ENCODE results near the gene PATE2.

The PATE2 gene

DNA sequence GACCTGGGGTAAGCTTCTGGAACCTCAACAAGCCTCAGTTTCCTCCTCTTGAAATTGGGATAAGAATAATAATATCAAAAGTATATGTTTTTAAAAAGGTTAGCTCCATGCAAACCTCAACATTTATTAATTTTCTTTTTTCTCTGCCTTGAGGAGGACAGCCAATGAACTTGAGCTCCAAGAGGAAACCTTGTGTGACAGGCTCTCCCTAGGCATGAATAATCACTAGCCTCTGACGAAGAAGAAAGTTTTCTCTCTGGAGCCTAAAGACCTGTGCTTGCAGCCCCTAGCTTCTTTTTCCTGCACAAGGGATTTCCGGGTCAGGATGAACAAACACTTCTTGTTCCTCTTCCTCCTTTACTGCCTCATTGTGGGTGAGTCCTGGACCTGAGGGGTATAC, 9.2 kb upstream of the PATE2 start, which contains the start of gene PATE3:
TSS of gene PATE3 (plus strand) at position 301 of the 400 bp plus-strand sequence. CDS start at position 326, 25 bp downstream.
- H3K27ac ChIP-seq, result no peak within 1 kb of the TSS
- H3K36me3 ChIP-seq, result no peaks in the 10 kb centered on the region
- DNase-seq, result no peak
- no peaks in the 10 kb centered on the region for H3K27me3 ChIP-seq
- TF ChIP-seq, protein P1, sequence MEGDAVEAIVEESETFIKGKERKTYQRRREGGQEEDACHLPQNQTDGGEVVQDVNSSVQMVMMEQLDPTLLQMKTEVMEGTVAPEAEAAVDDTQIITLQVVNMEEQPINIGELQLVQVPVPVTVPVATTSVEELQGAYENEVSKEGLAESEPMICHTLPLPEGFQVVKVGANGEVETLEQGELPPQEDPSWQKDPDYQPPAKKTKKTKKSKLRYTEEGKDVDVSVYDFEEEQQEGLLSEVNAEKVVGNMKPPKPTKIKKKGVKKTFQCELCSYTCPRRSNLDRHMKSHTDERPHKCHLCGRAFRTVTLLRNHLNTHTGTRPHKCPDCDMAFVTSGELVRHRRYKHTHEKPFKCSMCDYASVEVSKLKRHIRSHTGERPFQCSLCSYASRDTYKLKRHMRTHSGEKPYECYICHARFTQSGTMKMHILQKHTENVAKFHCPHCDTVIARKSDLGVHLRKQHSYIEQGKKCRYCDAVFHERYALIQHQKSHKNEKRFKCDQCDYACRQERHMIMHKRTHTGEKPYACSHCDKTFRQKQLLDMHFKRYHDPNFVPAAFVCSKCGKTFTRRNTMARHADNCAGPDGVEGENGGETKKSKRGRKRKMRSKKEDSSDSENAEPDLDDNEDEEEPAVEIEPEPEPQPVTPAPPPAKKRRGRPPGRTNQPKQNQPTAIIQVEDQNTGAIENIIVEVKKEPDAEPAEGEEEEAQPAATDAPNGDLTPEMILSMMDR (IDR thresholded peaks at IDR 0.05), result no peak
- H3K9me3 ChIP-seq, result peaks cover 0 to 12% (median 0%) of the 10 kb centered on the region in 3 donors
- intact Hi-C loops (cut with DNase I; ENCODE audit: low total_unique reads), result no loop called here
- H3K4me1 ChIP-seq, result no peaks in the 10 kb centered on the region
- no peak within 1 kb of the TSS for H3K4me3 ChIP-seq

DNA sequence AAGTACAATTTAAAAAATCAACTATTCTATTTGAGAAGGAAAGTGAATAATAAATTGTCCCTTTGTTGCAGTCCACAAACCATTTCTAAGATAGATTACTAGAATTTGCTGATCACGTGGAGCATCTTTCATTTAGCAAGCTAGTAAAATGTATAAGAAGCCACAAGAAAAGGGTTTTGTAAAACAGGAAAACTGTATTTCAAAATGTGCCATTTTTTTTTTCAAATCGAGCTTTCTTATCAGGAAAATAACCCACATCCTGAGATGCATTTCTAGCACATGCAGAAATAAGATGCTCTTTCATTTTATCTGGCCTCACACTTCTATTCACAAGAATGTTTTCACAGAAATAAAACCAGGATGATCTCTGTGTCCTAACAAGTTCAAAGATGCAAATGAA, 6.0 kb upstream of the PATE2 start:
- no peaks in the 10 kb centered on the region for H3K36me3 ChIP-seq
- TF ChIP-seq, protein P1 (IDR thresholded peaks at IDR 0.05), result no peak
- no peaks in the 10 kb centered on the region for H3K9me3 ChIP-seq
- intact Hi-C loops (cut with DNase I; ENCODE audit: low total_unique reads), result no loop called here
- no peaks in the 10 kb centered on the region for H3K4me1 ChIP-seq
- H3K27me3 ChIP-seq, result no peaks in the 10 kb centered on the region
- H3K27ac ChIP-seq, result no peak overlapping the region
- no peak overlapping the region for H3K4me3 ChIP-seq
- DNase-seq, result no peak

DNA sequence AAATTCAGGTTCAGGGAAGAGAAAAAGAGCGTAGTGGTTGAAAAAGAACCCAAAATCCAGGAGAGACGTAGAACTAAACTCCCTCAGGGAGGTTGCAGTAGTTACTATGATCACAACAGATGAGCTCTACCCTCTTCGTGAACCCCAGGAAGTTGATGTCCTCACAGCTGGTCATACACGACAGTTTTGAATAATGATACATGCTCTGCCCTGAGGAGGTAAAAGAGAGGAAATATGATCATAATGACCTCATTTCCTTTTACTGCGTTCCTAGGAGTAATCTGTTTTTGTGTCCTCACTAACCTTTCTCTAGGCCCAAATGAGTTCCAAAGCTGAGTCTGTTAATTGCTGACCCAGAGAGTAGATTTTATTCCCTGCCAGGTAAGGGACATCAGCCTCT, 1.3 kb downstream of the PATE2 start:
- intact Hi-C loops (cut with DNase I; ENCODE audit: low total_unique reads), result no loop called here
- H3K36me3 ChIP-seq, result no peaks in the 10 kb centered on the region
- H3K27me3 ChIP-seq, result no peaks in the 10 kb centered on the region
- H3K4me3 ChIP-seq, result no peak overlapping the region
- TF ChIP-seq, protein P1 (IDR thresholded peaks at IDR 0.05), result no peak
- H3K4me1 ChIP-seq, result no peaks in the 10 kb centered on the region
- no peaks in the 10 kb centered on the region for H3K9me3 ChIP-seq
- DNase-seq, result no peak
- no peak overlapping the region for H3K27ac ChIP-seq

DNA sequence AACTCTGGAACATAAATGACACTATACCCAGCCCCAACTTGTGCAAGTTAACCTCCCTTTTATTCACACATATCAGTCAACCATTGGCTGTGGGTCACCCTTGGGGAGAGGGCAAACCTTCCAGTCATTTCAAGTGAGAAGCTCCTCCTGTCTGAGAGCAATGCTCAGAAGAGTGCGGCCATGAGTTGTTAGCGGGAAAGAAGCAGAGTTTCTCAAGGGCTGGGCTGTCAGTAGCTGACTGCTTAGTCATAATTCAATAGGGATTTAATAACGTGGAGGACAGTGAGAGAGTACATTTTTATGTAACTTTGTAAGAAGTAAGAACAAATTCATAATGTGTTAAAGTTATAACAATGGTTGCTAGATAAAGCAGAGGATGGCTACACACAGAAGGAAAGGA, 5.1 kb downstream of the PATE2 start:
- TF ChIP-seq, protein P1 (IDR thresholded peaks at IDR 0.05), result no peak
- H3K36me3 ChIP-seq, result no peaks in the 10 kb centered on the region
- H3K4me1 ChIP-seq, result no peaks in the 10 kb centered on the region
- no peak overlapping the region for H3K4me3 ChIP-seq
- intact Hi-C loops (cut with DNase I; ENCODE audit: low total_unique reads), result no loop called here
- H3K27me3 ChIP-seq, result no peaks in the 10 kb centered on the region
- no peak for DNase-seq
- no peaks in the 10 kb centered on the region for H3K9me3 ChIP-seq
- no peak overlapping the region for H3K27ac ChIP-seq

DNA sequence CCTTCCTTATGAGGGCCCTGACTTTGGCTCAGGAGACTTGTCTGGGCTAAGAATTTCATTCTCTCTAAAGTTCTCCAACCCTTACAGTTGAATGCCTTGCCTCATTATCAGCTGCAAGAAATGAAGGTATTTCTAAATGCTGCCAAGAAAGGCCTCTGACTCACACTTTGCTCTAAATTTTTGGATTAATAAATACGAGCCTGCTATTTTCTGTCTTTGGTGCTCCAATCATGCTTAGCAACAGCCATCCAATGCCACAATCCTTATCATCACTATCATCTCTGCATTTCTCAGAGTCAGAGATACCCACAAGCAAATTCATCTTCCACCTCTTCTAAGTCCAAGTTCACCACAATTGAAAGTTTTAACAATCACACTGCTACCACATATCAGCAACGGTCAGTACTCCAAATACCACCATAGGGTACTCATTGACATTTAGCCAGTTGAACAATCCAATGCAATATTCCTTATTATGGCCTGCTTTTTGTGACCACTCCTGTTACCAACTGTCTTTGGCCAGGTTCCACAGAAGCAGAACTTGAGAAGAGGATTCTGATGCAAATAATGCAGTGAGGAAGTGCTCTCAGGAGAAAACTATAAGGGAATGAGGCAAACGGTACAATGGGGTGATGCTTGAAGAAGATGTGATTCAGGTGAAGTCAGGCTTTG, 5.7 kb downstream of the PATE2 start:
- H3K27ac ChIP-seq, result no peak overlapping the region
- no peak overlapping the region for H3K4me3 ChIP-seq
- H3K36me3 ChIP-seq, result no peaks in the 10 kb centered on the region
- no peak for DNase-seq
- no peaks in the 10 kb centered on the region for H3K27me3 ChIP-seq
- H3K4me1 ChIP-seq, result no peaks in the 10 kb centered on the region
- intact Hi-C loops (cut with DNase I; ENCODE audit: low total_unique reads), result no loop called here
- TF ChIP-seq, protein P1 (IDR thresholded peaks at IDR 0.05), result no peak
- H3K9me3 ChIP-seq, result no peaks in the 10 kb centered on the region

Data from tibial artery (tissue), 4 donors.